Measurements from ENCODE around the gene HLA-A. TPM values are rescaled to one million over a fixed set of nuclear protein-coding genes. Genes with fewer than 3 reads are reported as not detected.
A peak's percentile ranks its signal among the peaks of the same experiment; 100 is the strongest.
"Not testable (repeated sequence)": the region's sequence is repeated elsewhere in the genome, so short reads cannot be mapped to it uniquely, and the experiment has no call there.

HLA-A gene
- polyA plus RNA-seq, 6 donors from 2014 or later: 1,115 to 2,161 (median 1,804) TPM

DNA sequence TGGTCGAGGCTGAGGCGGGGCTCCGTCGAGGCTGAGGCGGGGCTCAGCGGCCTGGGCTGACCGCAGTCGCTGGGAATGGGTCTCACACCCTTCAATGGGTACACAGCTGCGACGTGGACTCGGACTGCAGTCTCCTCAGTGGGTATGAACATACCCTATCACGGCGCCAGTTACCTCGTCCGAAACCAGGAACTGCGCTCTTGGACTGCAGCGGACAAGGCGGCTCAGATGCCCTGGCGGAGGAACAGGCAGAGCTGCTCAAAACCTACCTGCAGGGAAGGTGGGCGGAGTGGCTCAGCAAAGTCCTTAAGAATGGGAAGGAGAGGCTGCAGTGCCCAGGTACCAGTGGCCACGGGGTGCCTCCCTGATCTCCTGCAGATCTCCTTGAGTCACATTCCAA lies 14.2 kb downstream of the HLA-A start:
- Mint-ChIP-seq H3K4me1 (peaks cover 17 to 24% (median 23%) of the 10 kb centered on the region in 3 donors), H3K4me3 (no peak overlapping the region), H3K27me3 (no peaks in the 10 kb centered on the region), H3K27ac (no peak overlapping the region), H3K36me3 (no peaks in the 10 kb centered on the region), H3K9me3 (no peaks in the 10 kb centered on the region)
- no peak for ATAC-seq (ENCODE audit: low read depth in 2 of 2)
- no peak for DNase-seq

- ATAC-seq (ENCODE audit: low read depth in 2 of 2): no peak
- Mint-ChIP-seq H3K27me3 (no peaks in the 10 kb centered on the region), H3K4me3 (no peak overlapping the region), H3K27ac (no peak overlapping the region), H3K36me3 (no peaks in the 10 kb centered on the region), H3K9me3 (no peaks in the 10 kb centered on the region), H3K4me1 (peaks cover 17 to 24% (median 23%) of the 10 kb centered on the region in 3 donors)
- DNase-seq: no peak
These were observed 15.7 kb downstream of the HLA-A start for GRCh38 chr6:29958046-29958445.

GRCh38 chr6:29958921-29959320 lies 16.6 kb downstream of the HLA-A start:
- Mint-ChIP-seq H3K27me3 (no peaks in the 10 kb centered on the region), H3K36me3 (no peaks in the 10 kb centered on the region), H3K9me3 (no peaks in the 10 kb centered on the region), H3K4me1 (peaks cover 17 to 26% (median 23%) of the 10 kb centered on the region in 3 donors), H3K4me3 (peak overlapping the region in 1 of 8 donors; percentile 17), H3K27ac (peak overlapping the region in 2 of 6 donors; percentile 12 to 78)
- DNase-seq: no peak
- ATAC-seq (ENCODE audit: low read depth in 2 of 2): no peak

DNA sequence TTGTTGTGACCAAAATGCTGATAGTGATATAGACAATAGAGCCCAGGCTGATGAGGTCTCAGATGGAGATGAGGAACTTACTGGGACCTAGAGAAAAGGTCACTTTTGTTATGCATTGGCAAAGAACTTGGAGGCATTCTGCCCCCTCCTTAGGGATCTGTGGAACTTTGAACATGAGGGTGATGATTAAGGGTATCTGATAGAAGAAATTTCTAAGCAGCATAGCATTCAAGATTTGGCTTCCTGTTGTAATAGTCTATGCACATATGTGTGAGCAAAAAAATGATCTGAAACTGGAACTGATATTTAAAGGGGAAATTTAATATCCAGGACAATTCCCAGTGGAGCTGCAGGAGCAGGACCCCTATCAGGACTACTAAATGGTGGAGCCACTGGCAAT lies 17.1 kb downstream of the HLA-A start:
- H3K27ac Mint-ChIP-seq: no peak overlapping the region
- H3K27me3 Mint-ChIP-seq: no peaks in the 10 kb centered on the region
- H3K9me3 Mint-ChIP-seq: no peaks in the 10 kb centered on the region
- DNase-seq (no peak), ATAC-seq (ENCODE audit: low read depth in 2 of 2) (peak; percentile 46 to 58)
- peak overlapping the region in 2 of 8 donors; percentile 11 to 33 for H3K4me3 Mint-ChIP-seq
- H3K36me3 Mint-ChIP-seq: no peaks in the 10 kb centered on the region
- H3K4me1 Mint-ChIP-seq: peaks cover 17 to 32% (median 27%) of the 10 kb centered on the region in 3 donors

GRCh38 chr6:29961966-29962365 lies 19.6 kb downstream of the HLA-A start:
- Mint-ChIP-seq H3K27me3 (no peaks in the 10 kb centered on the region), H3K4me3 (no peak overlapping the region), H3K4me1 (peaks cover 34 to 52% (median 50%) of the 10 kb centered on the region in 3 donors), H3K36me3 (no peaks in the 10 kb centered on the region), H3K27ac (peak overlapping the region in 1 of 6 donors; percentile 5), H3K9me3 (no peaks in the 10 kb centered on the region)
- no peak for ATAC-seq (ENCODE audit: low read depth in 2 of 2)
- no peak for DNase-seq

DNA sequence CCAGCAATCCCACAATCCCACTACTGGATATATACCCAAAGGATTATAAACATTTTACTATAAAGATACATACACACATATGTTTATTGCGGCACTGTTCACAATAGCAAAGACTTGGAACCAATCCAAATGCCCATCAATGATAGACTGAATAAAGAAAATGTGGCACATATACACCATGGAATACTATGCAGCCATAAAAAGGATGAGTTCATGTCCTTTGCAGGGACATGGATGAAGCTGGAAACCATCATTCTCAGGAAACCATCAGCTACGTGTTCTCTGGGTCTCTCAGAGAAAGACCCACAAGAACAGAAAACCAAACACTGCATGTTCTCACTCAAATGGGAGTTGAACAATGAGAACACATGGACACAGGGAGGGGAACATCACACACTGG lies 21.4 kb downstream of the HLA-A start:
- peaks cover 29 to 49% (median 44%) of the 10 kb centered on the region in 3 donors for H3K4me1 Mint-ChIP-seq
- DNase-seq; ATAC-seq (ENCODE audit: low read depth in 2 of 2): not testable (repeated sequence)

DNA sequence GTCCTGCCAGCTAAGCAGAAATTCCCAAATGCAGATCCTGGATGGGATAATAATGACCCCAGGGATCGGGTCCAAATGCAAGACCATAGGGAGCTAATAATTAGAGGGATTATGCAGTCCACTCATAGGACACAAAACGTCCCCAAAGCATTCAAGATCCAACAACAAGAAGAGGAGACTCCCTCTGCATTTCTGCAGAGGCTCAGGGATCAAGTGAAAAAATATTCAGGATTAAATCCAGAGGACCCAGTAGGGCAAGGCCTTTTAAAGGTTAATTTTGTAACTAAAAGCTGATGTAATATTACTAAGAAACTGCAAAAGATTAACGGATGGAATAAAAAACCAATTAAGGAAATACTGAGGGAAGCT lies 22.2 kb downstream of the HLA-A start:
- no peaks in the 10 kb centered on the region for H3K9me3 Mint-ChIP-seq
- peak overlapping the region in 5 of 6 donors; percentile 67 to 81 (median 76) for H3K27ac Mint-ChIP-seq
- H3K4me3 Mint-ChIP-seq: peak overlapping the region in 7 of 8 donors; percentile 57 to 91 (median 72)
- DNase-seq: no peak
- H3K36me3 Mint-ChIP-seq: no peaks in the 10 kb centered on the region
- no peaks in the 10 kb centered on the region for H3K27me3 Mint-ChIP-seq
- ATAC-seq (ENCODE audit: low read depth in 2 of 2): no peak
- H3K4me1 Mint-ChIP-seq: peaks cover 21 to 41% (median 36%) of the 10 kb centered on the region in 3 donors

More for the DNA sequence above, 21.4 kb downstream of the HLA-A start:
- H3K27ac Mint-ChIP-seq: peak overlapping the region in 1 of 6 donors; percentile 73
- not testable (repeated sequence) for H3K9me3 Mint-ChIP-seq, H3K36me3 Mint-ChIP-seq, H3K27me3 Mint-ChIP-seq, H3K4me3 Mint-ChIP-seq

DNA sequence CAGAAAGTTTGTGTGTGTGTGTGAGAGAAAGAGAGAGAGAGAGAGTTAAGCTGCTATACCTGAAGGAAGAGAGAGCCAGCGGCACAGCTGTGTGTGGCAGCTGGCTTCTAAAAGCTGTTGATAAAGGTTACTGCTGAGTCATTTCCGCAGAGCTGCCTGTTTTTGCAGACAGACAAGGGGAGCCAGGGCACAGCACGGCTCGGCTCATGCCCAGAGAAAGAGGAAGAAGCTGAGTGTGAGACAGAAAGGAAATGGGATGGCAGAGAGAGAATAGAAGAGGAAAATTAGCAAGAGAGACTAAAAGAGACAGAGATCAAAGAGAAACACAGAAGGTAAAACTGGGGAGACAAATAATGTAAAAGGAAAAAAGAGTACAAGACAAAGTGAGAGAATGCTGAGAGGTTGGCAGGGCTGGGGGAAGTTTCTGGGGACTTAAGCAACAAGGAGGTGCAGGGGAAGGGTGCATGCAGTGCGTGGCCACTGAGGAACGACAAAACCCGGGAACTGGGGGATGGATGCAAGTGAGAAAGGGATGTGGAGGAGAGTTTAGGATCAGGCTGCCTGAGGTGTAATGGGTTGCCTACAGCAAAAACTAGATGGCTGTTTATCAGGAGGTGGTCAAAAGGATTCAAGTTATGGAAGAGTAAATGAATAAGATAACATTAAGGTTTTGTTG lies 22.7 kb downstream of the HLA-A start:
- DNase-seq: peak; percentile 77
- Mint-ChIP-seq H3K9me3 (no peaks in the 10 kb centered on the region), H3K27me3 (no peaks in the 10 kb centered on the region), H3K36me3 (no peaks in the 10 kb centered on the region), H3K4me1 (peaks cover 16 to 36% (median 32%) of the 10 kb centered on the region in 3 donors), H3K27ac (peak overlapping the region; percentile 4 to 96 (median 76)), H3K4me3 (peak overlapping the region; percentile 57 to 91 (median 77))
- ATAC-seq (ENCODE audit: low read depth in 2 of 2): peak; percentile 96 to 98

DNA sequence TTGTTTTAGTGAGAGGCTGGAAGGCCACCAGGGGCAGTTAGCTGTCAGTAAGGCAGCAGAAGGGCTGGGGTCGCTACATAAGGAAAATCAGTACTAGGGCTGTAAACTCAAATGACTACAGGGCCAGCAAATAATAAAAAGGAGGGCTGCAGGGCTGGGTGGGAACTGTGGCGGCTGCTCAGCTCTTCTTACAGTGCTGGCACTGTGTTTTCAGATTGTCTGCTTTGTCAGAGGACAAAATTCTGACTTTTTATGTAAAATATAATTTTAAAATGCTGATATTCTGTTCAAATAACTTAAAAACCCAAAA lies 23.2 kb downstream of the HLA-A start:
- H3K9me3 Mint-ChIP-seq: no peaks in the 10 kb centered on the region
- no peak for DNase-seq
- no peaks in the 10 kb centered on the region for H3K27me3 Mint-ChIP-seq
- no peaks in the 10 kb centered on the region for H3K36me3 Mint-ChIP-seq
- peak overlapping the region in 5 of 6 donors; percentile 4 to 96 (median 67) for H3K27ac Mint-ChIP-seq
- H3K4me3 Mint-ChIP-seq: peak overlapping the region; percentile 57 to 91 (median 77)
- peaks cover 16 to 32% (median 32%) of the 10 kb centered on the region in 3 donors for H3K4me1 Mint-ChIP-seq
- no peak for ATAC-seq (ENCODE audit: low read depth in 2 of 2)

DNA sequence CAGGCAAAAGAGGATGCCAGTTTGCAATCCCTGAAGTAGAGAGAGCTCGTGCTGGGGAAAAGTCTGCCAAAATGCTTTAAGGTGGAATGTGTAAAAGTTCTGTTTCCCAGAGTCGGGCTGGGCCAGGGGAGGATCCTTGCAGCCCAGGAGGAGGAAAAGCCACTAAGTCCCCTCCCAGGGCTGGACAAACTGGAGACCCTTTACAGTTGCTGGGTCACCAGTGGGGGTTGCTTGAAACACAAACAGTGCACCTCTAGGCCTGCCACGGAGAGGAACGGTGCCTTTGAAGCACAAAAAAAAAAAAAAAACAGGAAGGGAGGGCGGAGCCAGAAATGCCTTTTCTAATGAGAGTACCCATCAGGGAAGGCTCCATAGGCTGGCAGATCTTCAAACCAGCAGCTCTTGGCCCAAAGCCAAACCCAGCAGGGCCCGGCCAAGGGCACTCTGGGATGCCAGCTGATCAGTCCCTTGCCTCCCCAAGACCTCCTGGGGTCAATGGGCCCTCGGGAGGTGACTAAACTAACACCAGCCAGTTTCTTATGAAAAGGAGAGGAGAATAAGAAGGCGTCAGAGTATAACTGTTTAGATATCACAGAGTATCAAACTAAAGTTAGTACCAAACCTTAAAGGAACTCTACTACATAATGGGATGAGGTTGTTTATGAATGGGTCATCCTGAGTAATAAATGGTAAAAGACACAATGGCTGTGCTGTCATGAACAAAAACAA lies 23.7 kb downstream of the HLA-A start:
- DNase-seq: peak; percentile 38
- H3K4me3 Mint-ChIP-seq: peak overlapping the region in 7 of 8 donors; percentile 56 to 86 (median 72)
- H3K4me1 Mint-ChIP-seq: peaks cover 16 to 32% (median 32%) of the 10 kb centered on the region in 3 donors
- peak overlapping the region in 4 of 6 donors; percentile 4 to 90 (median 74) for H3K27ac Mint-ChIP-seq
- ATAC-seq (ENCODE audit: low read depth in 2 of 2): peak; percentile 36 to 46
- H3K36me3 Mint-ChIP-seq: no peaks in the 10 kb centered on the region
- H3K9me3 Mint-ChIP-seq: no peaks in the 10 kb centered on the region
- peaks cover 0 to under 1% (median 0%) of the 10 kb centered on the region in 3 donors for H3K27me3 Mint-ChIP-seq

GRCh38 chr6:29967379-29968010 lies 25.2 kb downstream of the HLA-A start:
- no peak for DNase-seq
- Mint-ChIP-seq H3K9me3 (no peaks in the 10 kb centered on the region), H3K4me3 (no peak overlapping the region), H3K27me3 (peaks cover 5 to 14% (median 9%) of the 10 kb centered on the region in 3 donors), H3K36me3 (no peaks in the 10 kb centered on the region), H3K27ac (no peak overlapping the region), H3K4me1 (peaks cover 22 to 32% (median 32%) of the 10 kb centered on the region in 3 donors)
- no peak for ATAC-seq (ENCODE audit: low read depth in 2 of 2)

- Mint-ChIP-seq H3K27me3 (peaks cover 11 to 19% (median 16%) of the 10 kb centered on the region in 3 donors), H3K4me1 (peaks cover 24 to 32% (median 32%) of the 10 kb centered on the region in 3 donors), H3K36me3 (no peaks in the 10 kb centered on the region), H3K4me3 (no peak overlapping the region), H3K9me3 (peaks cover 0 to 1% (median 0%) of the 10 kb centered on the region in 7 donors), H3K27ac (no peak overlapping the region)
- ATAC-seq (ENCODE audit: low read depth in 2 of 2): no peak
- no peak for DNase-seq
These were observed 25.8 kb downstream of the HLA-A start for GRCh38 chr6:29968130-29968529.

- no peak for DNase-seq
- H3K27me3 Mint-ChIP-seq: peaks cover 19 to 27% (median 23%) of the 10 kb centered on the region in 3 donors
- H3K4me3 Mint-ChIP-seq: no peak overlapping the region
- no peak overlapping the region for H3K27ac Mint-ChIP-seq
- no peak for ATAC-seq (ENCODE audit: low read depth in 2 of 2)
- H3K4me1 Mint-ChIP-seq: peaks cover 24 to 32% (median 31%) of the 10 kb centered on the region in 3 donors
- H3K9me3 Mint-ChIP-seq: peaks cover 0 to 1% (median 0%) of the 10 kb centered on the region in 7 donors
- H3K36me3 Mint-ChIP-seq: no peaks in the 10 kb centered on the region
These were observed 26.6 kb downstream of the HLA-A start for GRCh38 chr6:29968905-29969304.

All from naive B cell (primary cell).